BLaER1 treated with 17β-estradiol and CSF1 and Interleukin-3, amounts not matched to agents 10 nM and 100 nM (cell line): ENCODE data around the gene MTREX.
A peak's percentile ranks its signal among the peaks of the same experiment; 100 is the strongest.

Source experiments
- H3K27ac ChIP-seq, 11 experiments: shearing (Covaris generic); formaldehyde crosslinking; 2 replicates each; pipeline ENCODE4 v1.8.1; 2022
- H3K27me3 ChIP-seq, 11 experiments: shearing (Covaris generic); formaldehyde crosslinking; 2 replicates each; pipeline ENCODE4 v1.8.1; 2022
- H3K36me3 ChIP-seq, 11 experiments: shearing (Covaris generic); formaldehyde crosslinking; 2 replicates each; pipeline ENCODE4 v1.8.1; 2022
- H3K4me1 ChIP-seq, 10 experiments: shearing (Covaris generic); formaldehyde crosslinking; 2 replicates each; pipeline ENCODE4 v1.8.1; 2022
- H3K4me2 ChIP-seq, 11 experiments: shearing (Covaris generic); formaldehyde crosslinking; 2 replicates each; pipeline ENCODE4 v1.8.1; 2022
- H3K4me3 ChIP-seq, 10 experiments: shearing (Covaris generic); formaldehyde crosslinking; 2 replicates each; pipeline ENCODE4 v1.8.1; 2022
- H3K9ac ChIP-seq, 11 experiments: shearing (Covaris generic); formaldehyde crosslinking; 2 replicates each; pipeline ENCODE4 v1.8.1; 2022
- H3K9me3 ChIP-seq, 11 experiments: shearing (Covaris generic); formaldehyde crosslinking; replicated peaks in 1 of 11; 2 replicates each; pipeline ENCODE4 v1.8.1; 2022
- H4K20me1 ChIP-seq, 11 experiments: shearing (Covaris generic); formaldehyde crosslinking; 2 replicates each; pipeline ENCODE4 v1.8.1; 2022
- Cebpa-rat ChIP-seq, 11 experiments: shearing (Covaris generic); IDR thresholded peaks; 2 replicates each; pipeline ENCODE4 v1.8.1; 2022

The MTREX gene

GRCh38 chr5:55438998-55439397 is 131.2 kb downstream of the MTREX start:
- peaks cover 0 to 23% (median 11%) of the 10 kb centered on the region in 11 experiments; a peak in 15 of 22 replicates for H3K9me3 ChIP-seq
- H3K27me3 ChIP-seq = no peaks in the 10 kb centered on the region
- no peak overlapping the region for H3K27ac ChIP-seq
- H3K4me3 ChIP-seq = no peak overlapping the region
- H4K20me1 ChIP-seq = no peaks in the 10 kb centered on the region
- no peak for TF ChIP-seq Cebpa-rat (IDR thresholded peaks at IDR 0.05)
- no peak overlapping the region for H3K4me2 ChIP-seq
- H3K4me1 ChIP-seq = peaks cover 0 to 13% (median 0%) of the 10 kb centered on the region in 10 experiments; a peak in 7 of 20 replicates
- H3K9ac ChIP-seq = no peak overlapping the region
- peaks cover 0 to 13% (median 0%) of the 10 kb centered on the region in 11 experiments; a peak in 3 of 22 replicates for H3K36me3 ChIP-seq

- Histone ChIP-seq H4K20me1 (no peaks in the 10 kb centered on the region), H3K4me3 (no peak overlapping the region), H3K9ac (no peak overlapping the region), H3K4me1 (peaks cover 0 to 13% (median 0%) of the 10 kb centered on the region in 10 experiments; a peak in 7 of 20 replicates), H3K9me3 (peaks cover 0 to 12% (median 8%) of the 10 kb centered on the region in 11 experiments; a peak in 14 of 22 replicates), H3K36me3 (peaks cover 0 to 12% (median 0%) of the 10 kb centered on the region in 11 experiments; a peak in 3 of 22 replicates), H3K4me2 (peak overlapping the region in 3 of 11 experiments; percentile 0 to 24 (median 13); a peak in 2 of 22 replicates), H3K27me3 (no peaks in the 10 kb centered on the region), H3K27ac (peak overlapping the region in 1 of 11 experiments; percentile 30; a peak in 1 of 22 replicates)
- TF ChIP-seq Cebpa-rat (IDR thresholded peaks at IDR 0.05) = no peak
These were observed 132.4 kb downstream of the MTREX start for GRCh38 chr5:55440188-55440646.

- Histone ChIP-seq H3K4me2 (no peak overlapping the region), H3K9me3 (peaks cover 0 to 2% (median 0%) of the 10 kb centered on the region in 11 experiments; a peak in 1 of 22 replicates), H3K27me3 (no peaks in the 10 kb centered on the region), H3K27ac (no peak overlapping the region), H3K4me1 (peaks cover 0 to 13% (median 0%) of the 10 kb centered on the region in 10 experiments; a peak in 7 of 20 replicates), H3K9ac (no peak overlapping the region), H3K4me3 (no peak overlapping the region), H4K20me1 (no peaks in the 10 kb centered on the region), H3K36me3 (peaks cover 0 to 4% (median 0%) of the 10 kb centered on the region in 11 experiments; a peak in 1 of 22 replicates)
- TF ChIP-seq Cebpa-rat (IDR thresholded peaks at IDR 0.05) = no peak
These were observed 133.4 kb downstream of the MTREX start for GRCh38 chr5:55441107-55441771.

DNA sequence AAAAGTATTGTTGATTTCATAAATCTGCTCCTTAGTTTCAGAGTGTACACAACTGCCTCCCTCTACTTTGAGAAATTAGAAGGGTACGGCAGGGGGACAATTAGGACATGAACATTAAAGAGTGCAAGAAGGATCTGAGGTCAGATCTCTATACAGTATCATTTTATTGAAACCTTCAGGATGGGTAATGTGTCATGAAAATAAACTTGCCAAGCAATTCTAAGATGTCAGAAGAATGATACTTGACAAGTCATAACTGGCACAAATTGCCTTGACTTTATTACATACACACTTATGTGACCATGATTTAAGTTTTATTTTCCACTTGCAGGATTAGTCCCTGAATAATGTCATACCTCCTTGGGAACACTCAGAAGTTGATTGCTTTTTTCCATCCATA is 134.2 kb downstream of the MTREX start:
- Histone ChIP-seq H3K36me3 (peaks cover 0 to under 1% (median 0%) of the 10 kb centered on the region in 11 experiments; a peak in 1 of 22 replicates), H3K4me3 (no peak overlapping the region), H3K27ac (no peak overlapping the region), H3K4me1 (peaks cover 0 to 13% (median 0%) of the 10 kb centered on the region in 10 experiments; a peak in 7 of 20 replicates), H3K27me3 (no peaks in the 10 kb centered on the region), H3K4me2 (no peak overlapping the region), H3K9me3 (no peaks in the 10 kb centered on the region), H3K9ac (no peak overlapping the region), H4K20me1 (no peaks in the 10 kb centered on the region)
- no peak for TF ChIP-seq Cebpa-rat (IDR thresholded peaks at IDR 0.05)

- Histone ChIP-seq H3K4me3 (no peak overlapping the region), H3K27me3 (no peaks in the 10 kb centered on the region), H3K9me3 (no peaks in the 10 kb centered on the region), H3K27ac (no peak overlapping the region), H3K4me1 (no peaks in the 10 kb centered on the region), H3K9ac (no peak overlapping the region), H3K4me2 (no peak overlapping the region), H3K36me3 (no peaks in the 10 kb centered on the region), H4K20me1 (no peaks in the 10 kb centered on the region)
- no peak for TF ChIP-seq Cebpa-rat (IDR thresholded peaks at IDR 0.05)
These were observed 138.0 kb downstream of the MTREX start for GRCh38 chr5:55445791-55446190.

GRCh38 chr5:55446640-55447351 is 139.0 kb downstream of the MTREX start:
- Histone ChIP-seq H3K4me3 (no peak overlapping the region), H4K20me1 (no peaks in the 10 kb centered on the region), H3K9ac (no peak overlapping the region), H3K4me1 (no peaks in the 10 kb centered on the region), H3K27me3 (no peaks in the 10 kb centered on the region), H3K9me3 (no peaks in the 10 kb centered on the region), H3K36me3 (no peaks in the 10 kb centered on the region), H3K4me2 (no peak overlapping the region), H3K27ac (no peak overlapping the region)
- TF ChIP-seq Cebpa-rat (IDR thresholded peaks at IDR 0.05) = no peak

DNA sequence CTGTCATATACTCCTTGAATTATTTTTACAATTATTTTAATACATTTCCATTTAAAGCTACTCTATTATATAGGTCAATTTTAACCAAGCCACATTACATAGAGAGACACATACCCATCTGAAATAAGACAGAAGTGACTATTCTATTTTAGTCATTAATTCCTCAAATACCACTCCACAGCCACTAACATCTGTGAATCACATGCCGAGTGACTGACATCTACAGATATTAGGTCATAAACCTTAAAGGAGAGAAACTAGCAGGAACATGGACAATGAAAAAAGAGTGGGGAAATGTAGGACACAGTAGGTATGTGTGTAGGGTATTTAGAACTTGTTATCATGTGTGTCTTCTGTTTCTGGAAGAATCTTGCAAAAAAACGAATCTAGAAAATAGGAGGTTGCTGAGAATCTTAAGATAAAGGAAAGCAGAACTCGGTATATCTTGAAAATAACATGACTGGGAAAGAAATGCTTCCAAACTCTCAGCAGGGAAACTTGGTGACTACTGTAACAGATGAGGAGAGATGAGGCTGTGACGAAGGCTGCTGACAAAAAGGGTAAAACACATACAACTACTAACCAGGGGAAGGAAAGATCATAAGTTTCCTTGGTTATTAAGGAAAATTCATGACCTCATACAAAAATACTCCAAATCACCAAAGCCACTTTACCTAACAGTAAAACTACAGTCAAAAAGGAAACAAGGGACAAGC is 142.4 kb downstream of the MTREX start:
- Histone ChIP-seq H3K9ac (no peak overlapping the region), H3K9me3 (no peaks in the 10 kb centered on the region), H4K20me1 (no peaks in the 10 kb centered on the region), H3K27ac (no peak overlapping the region), H3K36me3 (no peaks in the 10 kb centered on the region), H3K4me2 (no peak overlapping the region), H3K4me1 (peaks cover 0 to 8% (median 0%) of the 10 kb centered on the region in 10 experiments; a peak in 2 of 20 replicates), H3K4me3 (no peak overlapping the region), H3K27me3 (no peaks in the 10 kb centered on the region)
- no peak for TF ChIP-seq Cebpa-rat (IDR thresholded peaks at IDR 0.05)

DNA sequence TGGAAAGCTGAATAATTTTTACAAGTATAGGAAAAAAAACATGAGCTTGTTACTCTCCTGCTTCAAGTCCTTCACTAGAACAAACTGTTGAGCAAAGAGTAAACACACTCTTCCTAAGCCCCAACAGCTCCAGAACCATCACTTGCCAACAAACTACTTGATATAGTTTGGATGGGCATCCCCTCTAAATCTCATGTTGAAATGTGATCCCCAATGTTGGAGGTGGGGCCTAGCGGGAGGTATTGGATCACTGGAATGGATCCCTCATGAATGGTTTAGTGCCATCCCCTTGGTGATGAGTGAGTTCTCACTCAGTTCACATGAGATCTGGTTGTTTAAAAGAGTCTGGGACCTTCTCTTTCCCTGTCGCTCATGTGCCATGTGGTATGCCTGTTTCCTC is 144.2 kb downstream of the MTREX start:
- H3K36me3 ChIP-seq = no peaks in the 10 kb centered on the region
- no peak for TF ChIP-seq Cebpa-rat (IDR thresholded peaks at IDR 0.05)
- no peak overlapping the region for H3K4me3 ChIP-seq
- H3K27me3 ChIP-seq = no peaks in the 10 kb centered on the region
- H3K9ac ChIP-seq = no peak overlapping the region
- peaks cover 0 to 8% (median 0%) of the 10 kb centered on the region in 10 experiments; a peak in 2 of 20 replicates for H3K4me1 ChIP-seq
- no peaks in the 10 kb centered on the region for H3K9me3 ChIP-seq
- no peaks in the 10 kb centered on the region for H4K20me1 ChIP-seq
- no peak overlapping the region for H3K4me2 ChIP-seq
- H3K27ac ChIP-seq = no peak overlapping the region

- TF ChIP-seq Cebpa-rat (IDR thresholded peaks at IDR 0.05) = no peak
- no peak overlapping the region for H3K27ac ChIP-seq
- H3K4me3 ChIP-seq = no peak overlapping the region
- no peaks in the 10 kb centered on the region for H3K9me3 ChIP-seq
- H3K4me2 ChIP-seq = no peak overlapping the region
- H3K36me3 ChIP-seq = no peaks in the 10 kb centered on the region
- H3K27me3 ChIP-seq = no peaks in the 10 kb centered on the region
- H4K20me1 ChIP-seq = no peaks in the 10 kb centered on the region
- no peak overlapping the region for H3K9ac ChIP-seq
- H3K4me1 ChIP-seq = peaks cover 0 to 8% (median 0%) of the 10 kb centered on the region in 10 experiments; a peak in 2 of 20 replicates
These were observed 145.4 kb downstream of the MTREX start for GRCh38 chr5:55453211-55453610.
